IMR-90 (cell line): ENCODE results near the gene TEX22. TPM values are rescaled to one million over a fixed set of nuclear protein-coding genes. Genes with fewer than 3 reads are reported as not detected.

Source experiments
- ATAC-seq: fragments of 200-7000 bp; cut with Tn5 transposase; 2 replicates; pipeline ENCODE4 v1.9.1; 2020; ENCODE audit warnings: low read depth, mild to moderate bottlenecking, moderate library complexity
- BruUV-seq: library from RNA; stranded (reverse); fragments of 400-500 nt; replicated peaks from 2 replicates; lab custom pipeline; 2021; lab: Mats Ljungman, UMichigan
- CTCF ChIA-PET: fragments of 300-600 bp; formaldehyde crosslinking; extraction: SDS; loops from one replicate; lab custom pipeline; 2021; ENCODE audit warnings: antibody characterized with exemption; lab: Yijun Ruan, JAX
- POLR2A ChIA-PET: fragments of 300-600 bp; sonication (Branson Sonifier 250); formaldehyde crosslinking; loops from one replicate; lab custom pipeline; 2022; ENCODE audit warnings: antibody characterized with exemption; ENCODE audit not compliant: unreplicated experiment; lab: Charles Lee
- DNase-seq: peaks from one replicate; pipeline ENCODE4 v3.0.0; 2013
- H2AFZ ChIP-seq: replicated peaks from 2 replicates; pipeline ENCODE3; 2013; ENCODE audit warnings: low read length, mild to moderate bottlenecking; ENCODE audit not compliant: poor library complexity
- H2AK5ac ChIP-seq: 2 replicates; pipeline ENCODE4 v1.6.1; 2013; ENCODE audit warnings: low read depth, low read length, inconsistent platforms
- H2AK9ac ChIP-seq: replicated peaks from 2 replicates; pipeline ENCODE3; 2013; ENCODE audit warnings: mild to moderate bottlenecking, low read depth, low read length, moderate library complexity; ENCODE audit not compliant: poor library complexity
- H2BK120ac ChIP-seq: 2 replicates; pipeline ENCODE4 v1.6.1; 2013; ENCODE audit warnings: low read depth, low read length, inconsistent platforms
- H2BK15ac ChIP-seq: 3 replicates; pipeline ENCODE4 v1.6.1; 2013; ENCODE audit warnings: low read depth, low read length, inconsistent platforms
- H2BK20ac ChIP-seq: 2 replicates; pipeline ENCODE4 v1.6.1; 2013; ENCODE audit warnings: low read depth, mild to moderate bottlenecking, inconsistent platforms, low read length, moderate library complexity
- H2BK5ac ChIP-seq: 2 replicates; pipeline ENCODE4 v1.6.1; 2013; ENCODE audit warnings: mild to moderate bottlenecking, low read depth, low read length, inconsistent platforms; ENCODE audit not compliant: poor library complexity, severe bottlenecking
- H3K14ac ChIP-seq: replicated peaks from 2 replicates; pipeline ENCODE4 v1.6.1; 2013; ENCODE audit warnings: low read depth, low read length, inconsistent platforms
- H3K18ac ChIP-seq: 2 replicates; pipeline ENCODE4 v1.6.1; 2013; ENCODE audit warnings: low read depth, low read length, control low read depth
- H3K23ac ChIP-seq: 2 replicates; pipeline ENCODE4 v1.6.1; 2013; ENCODE audit warnings: low read depth, low read length, inconsistent platforms
- H3K27ac ChIP-seq: 2 replicates; pipeline ENCODE4 v1.5.1; 2013; ENCODE audit warnings: mild to moderate bottlenecking, control low read depth, low read length; ENCODE audit not compliant: insufficient read depth
- H3K27me3 ChIP-seq: 2 replicates; pipeline ENCODE4 v1.6.1; 2013; ENCODE audit warnings: low read length; ENCODE audit not compliant: control insufficient read depth, insufficient read depth
- H3K36me3 ChIP-seq: 2 replicates; pipeline ENCODE4 v1.6.1; 2013; ENCODE audit warnings: low read length, mixed read lengths; ENCODE audit not compliant: control insufficient read depth, insufficient read depth
- H3K4ac ChIP-seq: 2 replicates; pipeline ENCODE4 v1.6.1; 2013; ENCODE audit warnings: low read depth, low read length, inconsistent platforms
- H3K4me1 ChIP-seq: 2 replicates; pipeline ENCODE4 v1.6.1; 2013; ENCODE audit warnings: low read length, mixed read lengths; ENCODE audit not compliant: control insufficient read depth, insufficient read depth
- H3K4me2 ChIP-seq: 2 replicates; pipeline ENCODE4 v1.6.1; 2013; ENCODE audit warnings: low read depth, mild to moderate bottlenecking, control low read depth, low read length, moderate library complexity
- H3K4me3 ChIP-seq: 2 replicates; pipeline ENCODE4 v1.5.1; 2013; ENCODE audit warnings: low read depth, mild to moderate bottlenecking, control low read depth, low read length, moderate library complexity; ENCODE audit not compliant: insufficient read depth
- H3K56ac ChIP-seq: 2 replicates; pipeline ENCODE4 v1.6.1; 2013; ENCODE audit warnings: low read length, inconsistent platforms; ENCODE audit not compliant: insufficient read depth; ENCODE audit errors: extremely low read depth
- H3K79me1 ChIP-seq, 2 experiments: 2 replicates each; pipeline ENCODE4 v1.6.1; 2013; ENCODE audit warnings: low read length in 2 of 2, inconsistent platforms in 1 of 2, low read depth in 1 of 2
- H3K9ac ChIP-seq: 2 replicates; pipeline ENCODE4 v1.6.1; 2013; ENCODE audit warnings: low read depth, low read length, control low read depth
- H3K9me1 ChIP-seq: 2 replicates; pipeline ENCODE4 v1.6.1; 2013; ENCODE audit warnings: low read length, inconsistent platforms; ENCODE audit not compliant: insufficient read depth
- H3K9me3 ChIP-seq: 2 replicates; pipeline ENCODE4 v1.6.1; 2013; ENCODE audit warnings: low read length; ENCODE audit not compliant: control insufficient read depth, insufficient read depth
- H4K20me1 ChIP-seq: 2 replicates; pipeline ENCODE4 v1.6.1; 2013; ENCODE audit warnings: low read length, inconsistent platforms; ENCODE audit not compliant: insufficient read depth
- H4K5ac ChIP-seq: 2 replicates; pipeline ENCODE4 v1.6.1; 2013; ENCODE audit warnings: mild to moderate bottlenecking, low read depth, low read length, control low read depth
- H4K8ac ChIP-seq, 2 experiments: 2 replicates each; pipeline ENCODE4 v1.6.1; 2013; ENCODE audit warnings: low read depth in 2 of 2, low read length in 2 of 2, control low read depth in 1 of 2, inconsistent platforms in 1 of 2
- H4K91ac ChIP-seq: 2 replicates; pipeline ENCODE4 v1.6.1; 2013; ENCODE audit warnings: low read depth, low read length, inconsistent platforms; ENCODE audit not compliant: insufficient read depth
- MAZ ChIP-seq: IDR thresholded peaks from 2 replicates; pipeline ENCODE4 v1.6.1; 2012; ENCODE audit warnings: low read depth, mild to moderate bottlenecking, low read length, improper control_type of control experiment, moderate library complexity, borderline replicate concordance
- MXI1 ChIP-seq: IDR thresholded peaks from 2 replicates; pipeline ENCODE4 v1.6.1; 2012; ENCODE audit warnings: low read depth, mild to moderate bottlenecking, low read length, moderate library complexity, borderline replicate concordance
- RCOR1 ChIP-seq: IDR thresholded peaks from 2 replicates; pipeline ENCODE4 v1.6.1; 2012; ENCODE audit warnings: mild to moderate bottlenecking, low read length, improper control_type of control experiment; ENCODE audit not compliant: insufficient replicate concordance
- USF2 ChIP-seq: fragments of 150-350 bp; IDR thresholded peaks from 2 replicates; pipeline ENCODE4 v1.6.1; 2017; ENCODE audit warnings: mild to moderate bottlenecking, antibody characterized with exemption, low read length, low read depth
- WGBS, 2 experiments: methylation state at CpG; one replicate each; pipeline versions ENCODE4 v1.1.5 to v1.1.7; 2013; ENCODE audit warnings: missing lambda C conversion rate in 2 of 2; ENCODE audit not compliant: insufficient read length in 1 of 2; ENCODE audit errors: extremely low coverage in 2 of 2; 5-methylcytosine and 5-hydroxymethylcytosine counted together
- dilution Hi-C: fragments of 300-500 bp; cut with HindIII; formaldehyde crosslinking; loops from one replicate; pipeline ENCODE4 v1.14.3; 2018; ENCODE audit warnings: low sequenced_read_pairs; ENCODE audit not compliant: unreplicated experiment
- in situ Hi-C: fragments of 300-500 bp; cut with MboI; formaldehyde crosslinking; loops from 3 replicates; pipeline ENCODE4 v1.14.3; 2019; ENCODE audit warnings: low sequenced_read_pairs, inconsistent platforms, mixed read lengths
- intact Hi-C: fragments of 100-400 bp; cut with micrococcal nuclease; formaldehyde crosslinking; loops from 2 replicates; pipeline ENCODE4 v1.10.0; 2022
- polyA plus RNA-seq, 3 experiments: library from polyadenylated mRNA; depleted of rRNA; stranded (reverse); fragments of >200 nt; gene quantifications; 2 replicates each; pipeline ENCODE4 v1.2.3, GENCODE V29; 2012; ENCODE audit warnings: low replicate concordance in 1 of 3
- total RNA-seq: library from RNA; depleted of rRNA; stranded (reverse); fragments of >200 nt; gene quantifications from 2 replicates; pipeline ENCODE4 v1.2.3, GENCODE V29; 2012

The TEX22 gene
- total and polyA plus RNA-seq, 2 of the 4 experiments (the other 2 are of a cell fraction): 0.10 to 0.18 TPM

GRCh38 chr14:105388110-105388951 is 10.0 kb upstream of the TEX22 start:
- no peak overlapping the region for H4K91ac ChIP-seq
- H3K79me1 ChIP-seq: no peaks in the 10 kb centered on the region
- dilution Hi-C loops: no loop called here
- H3K23ac ChIP-seq: no peak overlapping the region
- H3K9me3 ChIP-seq: no peaks in the 10 kb centered on the region
- no peaks in the 10 kb centered on the region for H4K20me1 ChIP-seq
- no peaks in the 10 kb centered on the region for H3K9me1 ChIP-seq
- H3K27me3 ChIP-seq: no peaks in the 10 kb centered on the region
- ChIA-PET POLR2A (no interaction called here), CTCF (no interaction called here)
- no peak overlapping the region for H3K4me3 ChIP-seq
- no peak overlapping the region for H3K4me2 ChIP-seq
- H4K5ac ChIP-seq: no peak overlapping the region
- BruUV-seq: no TSS peak
- no peak overlapping the region for H3K4ac ChIP-seq
- in situ Hi-C loops: no loop called here
- H2AFZ ChIP-seq: no peak overlapping the region
- H3K9ac ChIP-seq: no peak overlapping the region
- 90% methylated on average over 7 of the region's 25 CpGs; no CpG with 5 or more reads in 1 of the 2 experiments for WGBS, 2 experiments
- no peak overlapping the region for H2BK120ac ChIP-seq
- no peak overlapping the region for H2AK5ac ChIP-seq
- no peak overlapping the region for H2BK20ac ChIP-seq
- H3K4me1 ChIP-seq: no peaks in the 10 kb centered on the region
- ATAC-seq: no peak
- H4K8ac ChIP-seq: no peak overlapping the region
- no peak overlapping the region for H3K18ac ChIP-seq
- TF ChIP-seq RCOR1 (no peak), MXI1 (no peak), USF2 (no peak), MAZ (no peak)
- no peak for DNase-seq
- H3K56ac ChIP-seq: no peak overlapping the region
- H2BK15ac ChIP-seq: no peak overlapping the region
- no peak overlapping the region for H2AK9ac ChIP-seq
- peaks cover 25% of the 10 kb centered on the region; the same call in 1 of the 2 replicates for H3K36me3 ChIP-seq
- no peak overlapping the region for H3K27ac ChIP-seq
- no peak overlapping the region for H2BK5ac ChIP-seq
- H3K14ac ChIP-seq: no peak overlapping the region
- intact Hi-C loops: no loop called here
